Caco-2 (cell line): ENCODE results near the gene ANKRD28. TPM values are rescaled to one million over a fixed set of nuclear protein-coding genes. Genes with fewer than 3 reads are reported as not detected.

ENCODE experiments used
- BruUV-seq: library from RNA; stranded (reverse); fragments of 400-500 nt; replicated peaks from 2 replicates; lab custom pipeline; 2021; lab: Mats Ljungman, UMichigan
- CTCF ChIA-PET: fragments of 300-600 bp; sonication (Branson Sonifier 250); formaldehyde crosslinking; loops from one replicate; lab custom pipeline; 2022; ENCODE audit warnings: antibody characterized with exemption; lab: Charles Lee
- POLR2A ChIA-PET: fragments of 300-600 bp; sonication (Branson Sonifier 250); formaldehyde crosslinking; loops from one replicate; lab custom pipeline; 2022; ENCODE audit warnings: antibody characterized with exemption; lab: Charles Lee
- DNase-seq, 2 experiments: peaks; one replicate each; pipeline versions ENCODE4 v3.0.0 to v3.0.0-alpha.2; 2020 to 2022
- H3K27me3 ChIP-seq: replicated peaks from 2 replicates; pipeline ENCODE4 v1.6.0; 2011; ENCODE audit warnings: low read length; ENCODE audit not compliant: control insufficient read depth, insufficient read depth
- H3K36me3 ChIP-seq: 2 replicates; pipeline ENCODE4 v1.5.1; 2011; ENCODE audit warnings: low read length; ENCODE audit not compliant: control insufficient read depth, insufficient read depth
- H3K4me1 ChIP-seq: fragments of 250-450 bp; sonication (Bioruptor Pico); 2 replicates; pipeline ENCODE4 v1.5.1; 2020; ENCODE audit warnings: mild to moderate bottlenecking
- H3K4me3 ChIP-seq: 2 replicates; pipeline ENCODE4 v1.5.1; 2011; ENCODE audit warnings: low read depth, mild to moderate bottlenecking, control low read depth, low read length
- H3K9me3 ChIP-seq: fragments of 250-450 bp; sonication (Bioruptor Pico); 2 replicates; pipeline ENCODE4 v1.5.1; 2020; ENCODE audit warnings: mild to moderate bottlenecking, moderate library complexity
- H3K27ac Mint-ChIP-seq: one replicate; pipeline ENCODE4 v1.8.0; 2022; ENCODE audit warnings: mixed read lengths; ENCODE audit not compliant: unreplicated experiment
- H3K27me3 Mint-ChIP-seq: one replicate; pipeline ENCODE4 v1.8.0; 2022; ENCODE audit warnings: mixed read lengths; ENCODE audit not compliant: insufficient read depth, unreplicated experiment
- H3K36me3 Mint-ChIP-seq: one replicate; pipeline ENCODE4 v1.8.0; 2022; ENCODE audit warnings: mild to moderate bottlenecking, mixed read lengths; ENCODE audit not compliant: insufficient read depth, unreplicated experiment
- H3K4me1 Mint-ChIP-seq: one replicate; pipeline ENCODE4 v1.8.0; 2022; ENCODE audit warnings: low read depth, mixed read lengths; ENCODE audit not compliant: unreplicated experiment
- H3K4me3 Mint-ChIP-seq: one replicate; pipeline ENCODE4 v1.8.0; 2022; ENCODE audit warnings: mild to moderate bottlenecking, moderate library complexity, mixed read lengths; ENCODE audit not compliant: unreplicated experiment
- H3K9me3 Mint-ChIP-seq: one replicate; pipeline ENCODE4 v1.8.0; 2022; ENCODE audit warnings: mixed read lengths; ENCODE audit not compliant: unreplicated experiment
- CTCF ChIP-seq, 2 experiments: fragments of 200-600 bp in 1 of 2; IDR thresholded peaks; 1 replicate in 1 of 2; 2 replicates in 1 of 2; pipeline versions ENCODE4 v1.5.1 to v1.8.0; 2011 to 2022; ENCODE audit warnings: antibody characterized with exemption in 1 of 2, control low read depth in 1 of 2, inconsistent platforms in 1 of 2, low read depth in 1 of 2, low read length in 1 of 2, mild to moderate bottlenecking in 1 of 2, moderate library complexity in 1 of 2; ENCODE audit not compliant: insufficient read depth in 1 of 2, severe bottlenecking in 1 of 2, unreplicated experiment in 1 of 2
- intact Hi-C: fragments of 100-400 bp; cut with micrococcal nuclease; formaldehyde crosslinking; loops from one replicate; pipeline ENCODE4 v1.10.0; 2022; ENCODE audit not compliant: unreplicated experiment
- total RNA-seq: library from RNA; stranded (reverse); gene quantifications from 2 replicates; pipeline ENCODE4 v1.2.3, GENCODE V29; 2022

The ANKRD28 gene
- total RNA-seq, 1 experiment from 2014 or later, result 37.2 TPM

- H3K36me3 Mint-ChIP-seq, result no peaks in the 10 kb centered on the region
- Histone ChIP-seq H3K4me3 (no peak overlapping the region), H3K4me1 (no peaks in the 10 kb centered on the region), H3K27me3 (no peaks in the 10 kb centered on the region), H3K36me3 (no peaks in the 10 kb centered on the region), H3K9me3 (no peaks in the 10 kb centered on the region)
- H3K27me3 Mint-ChIP-seq, result no peaks in the 10 kb centered on the region
- TF ChIP-seq CTCF (IDR thresholded peaks at IDR 0.05; ENCODE audit: insufficient read depth in 1 of 2, low read depth in 1 of 2, low read length in 1 of 2, severe bottlenecking in 1 of 2, unreplicated experiment in 1 of 2), result no peak
- H3K4me3 Mint-ChIP-seq, result no peak overlapping the region
- H3K27ac Mint-ChIP-seq, result no peak overlapping the region
- POLR2A ChIA-PET, result no interaction called here
- no peaks in the 10 kb centered on the region for H3K4me1 Mint-ChIP-seq
- no peaks in the 10 kb centered on the region for H3K9me3 Mint-ChIP-seq
- intact Hi-C loops, result no loop called here
- CTCF ChIA-PET, result no interaction called here
- no peak for DNase-seq
- BruUV-seq, result no TSS peak
Measured at GRCh38 chr3:15808679-15809310, 11.0 kb upstream of the ANKRD28 start.

GRCh38 chr3:15805756-15806266, 8.0 kb upstream of the ANKRD28 start:
- H3K4me3 ChIP-seq, result no peak overlapping the region
- no TSS peak for BruUV-seq
- intact Hi-C loops, result no loop called here
- ChIA-PET CTCF (no interaction called here), POLR2A (no interaction called here)
- Mint-ChIP-seq H3K36me3 (no peaks in the 10 kb centered on the region), H3K4me3 (no peak overlapping the region), H3K4me1 (no peaks in the 10 kb centered on the region), H3K9me3 (no peaks in the 10 kb centered on the region), H3K27me3 (no peaks in the 10 kb centered on the region), H3K27ac (no peak overlapping the region)
- H3K27me3 ChIP-seq, result no peaks in the 10 kb centered on the region
- H3K9me3 ChIP-seq, result no peaks in the 10 kb centered on the region
- no peaks in the 10 kb centered on the region for H3K4me1 ChIP-seq
- TF ChIP-seq CTCF (IDR thresholded peaks at IDR 0.05; ENCODE audit: insufficient read depth in 1 of 2, low read depth in 1 of 2, low read length in 1 of 2, severe bottlenecking in 1 of 2, unreplicated experiment in 1 of 2), result no peak
- H3K36me3 ChIP-seq, result no peaks in the 10 kb centered on the region
- no peak for DNase-seq

GRCh38 chr3:15804553-15805095, 6.8 kb upstream of the ANKRD28 start:
- Mint-ChIP-seq H3K4me1 (no peaks in the 10 kb centered on the region), H3K27me3 (no peaks in the 10 kb centered on the region), H3K27ac (no peak overlapping the region), H3K4me3 (no peak overlapping the region), H3K36me3 (no peaks in the 10 kb centered on the region), H3K9me3 (no peaks in the 10 kb centered on the region)
- no peak for DNase-seq
- no peaks in the 10 kb centered on the region for H3K27me3 ChIP-seq
- POLR2A ChIA-PET, result no interaction called here
- TF ChIP-seq CTCF (IDR thresholded peaks at IDR 0.05; ENCODE audit: insufficient read depth in 1 of 2, low read depth in 1 of 2, low read length in 1 of 2, severe bottlenecking in 1 of 2, unreplicated experiment in 1 of 2), result no peak
- no peaks in the 10 kb centered on the region for H3K36me3 ChIP-seq
- no peaks in the 10 kb centered on the region for H3K4me1 ChIP-seq
- no TSS peak for BruUV-seq
- H3K4me3 ChIP-seq, result no peak overlapping the region
- H3K9me3 ChIP-seq, result no peaks in the 10 kb centered on the region
- intact Hi-C loops, result no loop called here
- CTCF ChIA-PET, result no interaction called here
